GM18508 (cell line): ENCODE results near the gene LELP1.
"Not testable (repeated sequence)": the region's sequence is repeated elsewhere in the genome, so short reads cannot be mapped to it uniquely, and the experiment has no call there.

Experiments
- ATAC-seq: cut with Tn5 transposase; IDR thresholded peaks from one replicate; pipeline ENCODE4 v1.9.1; 2021; ENCODE audit warnings: moderate number of reproducible peaks; ENCODE audit not compliant: insufficient read depth, unreplicated experiment

Gene LELP1

DNA sequence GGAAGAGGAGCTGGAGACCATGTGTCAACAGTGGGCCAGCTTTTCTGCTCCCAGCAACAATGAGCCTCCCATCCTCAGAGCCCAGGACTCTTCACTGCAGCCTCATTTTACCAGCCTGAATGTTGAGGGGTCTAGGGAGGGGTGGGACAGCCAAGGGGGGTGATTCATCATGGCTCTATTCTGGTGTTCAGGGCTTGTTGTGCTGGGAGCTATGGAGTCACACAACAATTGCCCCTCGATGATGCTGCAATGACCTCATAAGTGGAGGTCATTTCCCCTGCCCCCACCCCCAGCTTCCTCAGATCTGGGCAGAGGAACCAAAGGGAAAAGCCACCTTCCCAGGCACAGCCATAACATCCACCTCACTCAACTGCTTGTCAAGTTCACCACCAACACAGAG lies at the start of gene LELP1:
LELP1 (plus strand) TSS at position 301 of the 400 bp plus-strand sequence. CDS start 1,278 bp downstream, outside the sequence.
- no peak for ATAC-seq

GRCh38 chr1:153155541-153155940 lies 47.7 kb upstream of the LELP1 start:
- no peak for ATAC-seq

DNA sequence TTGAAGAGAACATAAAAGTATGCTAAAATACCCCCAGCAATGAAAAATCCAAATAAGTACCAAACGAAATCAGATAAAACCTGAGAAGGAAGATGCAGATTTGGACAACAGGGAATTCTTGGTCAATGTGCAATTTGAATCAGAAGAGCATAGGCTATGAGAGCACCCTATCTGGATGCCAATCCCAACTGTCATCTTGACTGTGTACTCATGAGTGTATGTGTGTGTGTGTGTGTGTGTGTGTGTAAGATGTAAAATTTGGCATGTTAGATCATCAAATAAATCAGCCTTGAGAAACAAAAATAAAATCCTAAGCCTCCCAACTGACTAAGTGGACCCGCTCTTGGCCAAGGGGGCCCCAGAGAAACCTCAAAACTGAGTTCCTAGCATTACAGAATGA lies 34.5 kb upstream of the LELP1 start:
- no peak for ATAC-seq

DNA sequence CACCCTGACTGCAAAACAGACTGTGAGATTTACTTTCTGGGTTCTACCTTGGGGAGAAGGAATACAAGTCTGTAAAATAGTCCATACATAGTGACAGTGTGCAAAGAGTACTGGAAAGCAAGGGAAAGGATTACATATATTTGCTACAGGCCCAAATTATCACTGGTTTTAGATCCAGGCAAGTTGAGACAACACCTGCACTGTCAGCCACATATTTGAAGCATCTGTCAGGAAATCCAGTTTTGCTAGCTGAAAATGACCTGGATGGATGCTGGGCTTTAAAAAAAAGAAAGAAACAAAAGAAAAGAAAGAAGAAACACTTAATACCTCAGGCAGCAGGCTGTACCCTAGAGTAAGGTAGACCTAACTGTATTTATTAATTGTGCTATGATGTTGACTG lies 28.6 kb upstream of the LELP1 start:
- ATAC-seq = no peak

DNA sequence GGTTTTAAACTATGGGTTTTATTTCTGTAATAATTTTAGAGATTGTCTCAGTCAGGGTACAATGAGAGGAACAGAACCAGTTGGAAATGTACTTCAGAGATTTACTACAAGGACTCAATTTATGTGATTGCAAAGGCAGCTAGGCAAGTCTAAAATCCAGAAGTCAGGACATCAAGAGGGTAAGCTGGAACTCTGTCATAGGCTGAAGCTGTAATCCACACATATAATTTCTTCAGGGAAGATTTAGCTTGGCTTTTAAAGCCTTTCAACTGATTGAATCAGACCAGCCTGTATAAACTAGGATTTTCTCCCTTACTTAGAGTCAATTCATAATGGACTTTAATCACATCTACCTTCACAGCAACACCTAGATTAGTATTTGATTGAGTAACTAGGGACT lies 24.3 kb upstream of the LELP1 start:
- ATAC-seq = no peak

DNA sequence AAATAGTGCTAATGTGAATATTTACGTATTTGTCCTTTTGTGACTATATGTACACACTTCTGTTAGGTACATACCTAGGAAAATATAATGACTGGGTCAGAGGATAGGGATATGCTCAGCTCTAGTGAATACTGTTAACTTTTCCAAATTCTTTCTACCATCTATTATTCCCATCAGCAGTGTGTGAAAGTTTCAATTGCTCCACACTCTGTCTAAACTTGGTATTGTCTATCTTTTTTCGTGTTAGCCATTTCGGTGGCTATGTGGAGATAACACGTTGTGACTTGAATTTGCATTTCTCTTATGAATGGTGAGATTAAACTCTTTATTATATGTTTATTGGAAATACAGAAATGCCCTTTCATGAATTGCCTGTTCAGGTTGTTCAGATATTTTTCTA lies 22.7 kb upstream of the LELP1 start:
- ATAC-seq = no peak

- not testable (repeated sequence) for ATAC-seq
Observed at GRCh38 chr1:153188301-153188700, 14.9 kb upstream of the LELP1 start.

DNA sequence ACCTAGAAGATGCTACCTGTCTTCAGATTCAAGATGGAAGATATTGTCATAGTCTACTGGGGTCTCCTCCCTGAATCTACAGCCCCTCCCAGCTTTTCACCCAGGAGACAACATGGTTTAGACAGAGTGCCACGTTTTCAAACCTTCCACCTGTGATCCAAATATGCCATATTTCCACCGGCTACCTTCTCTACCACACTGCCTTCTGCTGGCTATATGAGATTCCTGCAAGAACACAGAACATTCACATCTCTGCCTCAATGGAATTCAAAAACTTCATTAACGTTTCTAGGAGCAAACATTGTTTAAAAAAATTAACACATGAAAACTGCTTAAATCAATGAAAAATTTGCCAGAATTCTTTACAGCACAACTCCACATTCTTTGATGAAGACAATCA lies 12.9 kb upstream of the LELP1 start:
- ATAC-seq = no peak

GRCh38 chr1:153192697-153193096 lies 10.5 kb upstream of the LELP1 start:
- no peak for ATAC-seq

GRCh38 chr1:153194331-153195050 lies 8.7 kb upstream of the LELP1 start:
- ATAC-seq = no peak

DNA sequence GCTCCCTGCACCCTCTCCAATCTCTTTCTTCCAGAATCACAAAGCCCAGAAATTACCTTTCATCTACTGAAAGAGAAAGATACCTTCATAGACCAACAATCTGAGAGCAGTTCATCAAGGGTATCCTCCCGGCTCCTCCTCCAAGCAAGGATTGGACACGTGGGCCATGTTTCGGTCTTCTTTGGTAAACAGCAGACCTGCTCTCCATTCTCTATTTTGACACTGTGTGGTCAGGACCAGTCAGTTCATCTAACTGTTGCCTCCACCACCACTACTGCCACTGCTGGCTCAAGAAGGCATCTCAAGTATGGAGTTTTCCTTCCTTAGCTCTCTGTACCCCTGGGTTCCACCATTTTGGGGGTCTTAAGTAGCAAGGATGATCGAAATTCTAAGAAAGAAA lies 8.0 kb upstream of the LELP1 start:
- no peak for ATAC-seq

DNA sequence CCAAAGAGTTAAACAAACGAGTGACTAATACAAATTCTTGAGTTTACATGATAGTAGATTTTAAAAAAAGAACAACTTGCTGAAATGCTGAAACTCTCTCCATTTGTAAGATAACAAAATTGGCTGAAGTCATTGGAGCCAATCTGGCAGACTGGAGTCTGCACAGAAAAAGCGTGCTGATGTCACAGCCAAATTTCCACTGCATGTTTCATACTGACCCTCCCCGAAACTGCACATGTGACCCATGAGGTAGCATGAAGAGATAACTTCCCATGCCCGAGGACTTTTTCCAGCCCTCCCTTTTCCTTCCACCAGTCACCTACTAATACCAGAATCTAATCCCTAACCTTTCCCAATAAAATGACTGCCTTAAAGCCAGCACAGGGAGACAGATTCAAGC lies 1.2 kb upstream of the LELP1 start:
- no peak for ATAC-seq

GRCh38 chr1:153206631-153207030 lies 3.4 kb downstream of the LELP1 start:
- no peak for ATAC-seq

DNA sequence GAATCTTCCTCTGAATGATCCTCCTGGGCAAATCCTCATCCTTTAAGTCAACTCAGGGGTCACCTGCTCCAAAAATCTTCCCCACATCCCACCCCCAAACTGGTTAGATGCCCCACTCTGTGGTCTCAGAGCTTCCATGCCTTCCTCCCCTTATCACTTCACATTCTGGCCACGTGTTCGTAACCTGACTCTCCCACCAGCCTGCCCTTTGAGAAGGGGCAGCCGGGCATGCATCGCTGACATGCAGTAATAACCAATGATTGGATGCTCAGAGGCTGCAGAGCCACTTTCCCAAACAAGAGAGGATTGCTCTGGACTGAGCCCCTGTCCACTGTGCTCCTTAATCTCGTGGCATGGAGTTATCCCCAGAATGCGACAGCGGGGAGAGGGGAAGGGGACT lies 7.0 kb downstream of the LELP1 start:
- no peak for ATAC-seq

DNA sequence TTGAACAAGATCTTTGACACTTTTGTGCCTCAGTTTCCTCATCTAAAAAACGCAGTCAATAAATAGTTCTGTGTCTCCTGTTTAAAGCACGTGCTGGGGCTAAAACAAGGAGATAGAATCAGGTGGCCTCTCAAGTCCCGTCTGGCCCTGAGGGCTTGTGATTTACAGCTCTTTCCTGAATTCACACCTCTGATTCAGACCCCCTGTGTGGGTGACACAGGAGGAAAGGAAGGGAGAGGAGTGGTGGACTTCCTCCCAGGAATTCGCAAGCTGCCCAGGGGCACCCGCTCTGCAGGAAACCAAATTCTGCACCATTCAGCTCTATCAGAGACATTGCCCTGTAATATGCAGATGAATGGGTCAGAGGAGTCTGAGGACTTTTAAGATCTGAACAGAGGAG lies 9.0 kb downstream of the LELP1 start:
- no peak for ATAC-seq

DNA sequence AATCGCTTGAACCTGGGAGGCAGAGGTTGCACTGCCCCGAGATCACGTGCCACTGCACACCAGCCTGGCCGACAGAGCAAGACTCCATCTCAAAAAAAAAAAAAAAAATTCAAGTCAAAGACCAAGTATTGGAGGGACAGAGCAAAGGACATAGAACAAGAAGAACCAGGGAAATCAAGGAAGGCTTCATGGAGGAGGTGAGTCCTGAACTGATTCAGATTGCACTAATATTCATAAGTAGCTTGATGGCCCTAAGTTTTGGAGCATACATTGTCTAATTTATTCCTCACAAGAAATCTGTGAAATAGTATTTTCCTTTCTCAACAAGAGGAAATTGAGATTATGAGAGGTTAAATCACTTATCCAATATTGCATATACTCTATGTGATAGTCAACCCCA lies 10.3 kb downstream of the LELP1 start:
- no peak for ATAC-seq

GRCh38 chr1:153217212-153217611 lies 14.0 kb downstream of the LELP1 start, which contains the start of gene PRR9:
Gene PRR9, plus strand, starts transcription at chr1:153217584. Its CDS starts 561 bp downstream, at chr1:153218145.
- ATAC-seq = no peak

GRCh38 chr1:153217744-153218416 lies 14.7 kb downstream of the LELP1 start:
- ATAC-seq = no peak

GRCh38 chr1:153220606-153221303 lies 17.5 kb downstream of the LELP1 start:
- ATAC-seq = no peak

DNA sequence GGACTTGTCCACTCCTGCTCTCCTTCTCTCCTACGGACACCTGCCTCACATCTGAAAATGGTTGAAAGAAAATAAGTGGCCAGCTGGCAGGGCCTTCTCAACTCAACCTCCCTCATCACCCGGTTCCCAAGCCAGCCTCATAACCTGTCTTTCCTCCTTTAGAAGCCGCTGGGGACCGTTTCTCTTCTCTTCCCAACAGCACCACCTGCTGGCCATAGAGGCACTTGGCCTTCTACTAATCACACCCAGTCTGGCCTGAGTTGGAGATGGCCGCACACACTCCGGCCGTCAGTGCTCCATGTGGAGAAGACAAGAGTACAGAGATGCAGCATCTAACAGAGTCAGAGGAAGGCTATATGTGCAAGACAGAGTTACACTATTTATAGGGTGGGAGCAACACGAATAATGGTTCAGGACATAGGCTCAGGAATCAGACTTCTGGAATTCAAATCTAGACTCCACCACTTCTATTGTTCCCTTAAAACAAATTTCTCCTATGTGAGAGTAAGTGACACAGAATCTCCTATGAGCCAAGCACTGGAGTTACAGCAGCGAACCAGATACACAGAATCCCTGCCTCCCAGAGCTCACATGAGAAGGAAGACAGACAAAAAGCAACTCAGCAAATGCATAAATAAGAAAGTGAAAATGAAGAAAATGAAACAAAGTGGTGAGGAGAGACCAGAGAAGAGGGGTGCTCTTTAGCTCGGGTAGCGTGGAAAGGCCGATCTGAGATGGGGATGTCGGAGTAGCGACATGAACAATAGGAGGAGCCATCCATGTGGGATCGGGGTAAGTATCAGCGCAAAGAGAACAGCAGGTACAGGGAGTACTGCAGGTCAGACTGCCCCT lies 20.0 kb downstream of the LELP1 start:
- ATAC-seq = peak; percentile 64
